PFSK-1 (cell line): Measurements from ENCODE around the gene SH3TC1.

Experiments
- POLR2AphosphoS5 ChIP-seq: IDR thresholded peaks from 2 replicates; pipeline ENCODE4 v1.6.1; 2012; ENCODE audit warnings: low read depth, mild to moderate bottlenecking, control low read depth, low read length, moderate library complexity
- TAF1 ChIP-seq: IDR thresholded peaks from 2 replicates; pipeline ENCODE4 v1.6.1; 2012; ENCODE audit warnings: low read length, control low read depth, borderline replicate concordance; ENCODE audit not compliant: insufficient read depth

DNA sequence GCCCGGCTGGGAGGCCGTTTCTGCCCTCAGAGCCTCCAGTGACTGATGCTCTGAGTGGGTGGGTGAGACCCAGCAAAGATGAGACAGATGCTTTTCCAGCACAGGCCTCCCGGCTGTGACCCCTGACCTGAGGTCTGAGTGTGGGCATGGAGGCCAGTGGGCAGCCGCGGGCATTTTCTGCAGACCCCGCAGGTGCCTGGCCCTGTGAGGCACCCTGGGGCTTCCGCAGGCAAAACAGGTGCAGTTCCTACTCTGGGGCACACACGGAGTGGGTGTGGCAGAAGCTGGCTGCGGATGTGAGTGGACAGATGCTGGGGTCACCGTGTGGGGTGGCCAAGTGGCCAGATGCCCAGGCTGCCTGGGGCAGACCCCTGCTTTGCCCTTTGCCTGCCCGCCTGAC is 85.3 kb downstream of the SH3TC1 start:
- TF ChIP-seq POLR2AphosphoS5 (no peak), TAF1 (no peak)
